ENCODE data around the gene SNRPA.

DNA sequence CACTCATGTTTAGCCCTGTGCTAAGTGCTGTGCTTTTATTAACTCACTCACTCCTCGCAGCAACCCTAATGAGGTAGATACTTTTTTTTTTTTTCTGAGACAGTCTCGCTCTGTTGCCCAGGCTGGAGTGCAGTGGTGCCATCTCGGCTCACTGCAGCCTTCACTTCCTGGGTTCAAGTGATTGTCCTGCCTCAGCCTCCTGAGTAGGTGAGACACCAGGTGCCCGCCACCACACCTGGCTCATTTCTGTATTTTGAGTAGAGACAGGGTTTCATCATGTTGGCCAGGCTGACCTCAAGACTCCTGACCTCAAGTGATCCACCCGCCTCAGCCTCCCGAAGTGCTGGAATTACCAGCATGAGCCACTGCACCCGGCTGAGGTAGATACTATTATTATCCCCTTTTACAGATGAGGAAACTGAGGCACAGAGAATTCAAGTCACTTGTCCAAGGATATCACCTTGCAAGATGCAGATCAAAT, 31.5 kb upstream of the SNRPA start:
- TF ChIP-seq RFX1 (IDR thresholded peaks at IDR 0.05) (no peak), USF2 (IDR thresholded peaks at IDR 0.05; ENCODE audit: low read depth, low read length) (no peak), USF2 (CRISPR knock-in tag; IDR thresholded peaks at IDR 0.05; ENCODE audit: borderline replicate concordance) (no peak), BHLHE40 (IDR thresholded peaks at IDR 0.05; ENCODE audit: low read length) (no peak), FOXP1 (IDR thresholded peaks at IDR 0.05) (no peak), FOXP1 (CRISPR knock-in tag; IDR thresholded peaks at IDR 0.05) (no peak), KDM5A (IDR thresholded peaks at IDR 0.05; ENCODE audit: borderline replicate concordance, low read length) (no peak), ZNF652 (CRISPR knock-in tag; IDR thresholded peaks at IDR 0.05; ENCODE audit: borderline replicate concordance, low read depth) (no peak), ZNF512 (CRISPR knock-in tag; IDR thresholded peaks at IDR 0.05) (no peak), HNF1A (IDR thresholded peaks at IDR 0.05; ENCODE audit: low read depth) (no peak), HNF1A (CRISPR knock-in tag; IDR thresholded peaks at IDR 0.05; ENCODE audit: borderline replicate concordance) (no peak)

Measured in HepG2 (cell line).